GM21515 (cell line): Measurements from ENCODE around the gene FCGR1A.
A peak's percentile ranks its signal among the peaks of the same experiment; 100 is the strongest.
"Not testable (repeated sequence)": the region's sequence is repeated elsewhere in the genome, so short reads cannot be mapped to it uniquely, and the experiment has no call there.

Source experiments
- ATAC-seq: cut with Tn5 transposase; IDR thresholded peaks from one replicate; pipeline ENCODE4 v1.9.1; 2021; ENCODE audit not compliant: unreplicated experiment

FCGR1A gene

DNA sequence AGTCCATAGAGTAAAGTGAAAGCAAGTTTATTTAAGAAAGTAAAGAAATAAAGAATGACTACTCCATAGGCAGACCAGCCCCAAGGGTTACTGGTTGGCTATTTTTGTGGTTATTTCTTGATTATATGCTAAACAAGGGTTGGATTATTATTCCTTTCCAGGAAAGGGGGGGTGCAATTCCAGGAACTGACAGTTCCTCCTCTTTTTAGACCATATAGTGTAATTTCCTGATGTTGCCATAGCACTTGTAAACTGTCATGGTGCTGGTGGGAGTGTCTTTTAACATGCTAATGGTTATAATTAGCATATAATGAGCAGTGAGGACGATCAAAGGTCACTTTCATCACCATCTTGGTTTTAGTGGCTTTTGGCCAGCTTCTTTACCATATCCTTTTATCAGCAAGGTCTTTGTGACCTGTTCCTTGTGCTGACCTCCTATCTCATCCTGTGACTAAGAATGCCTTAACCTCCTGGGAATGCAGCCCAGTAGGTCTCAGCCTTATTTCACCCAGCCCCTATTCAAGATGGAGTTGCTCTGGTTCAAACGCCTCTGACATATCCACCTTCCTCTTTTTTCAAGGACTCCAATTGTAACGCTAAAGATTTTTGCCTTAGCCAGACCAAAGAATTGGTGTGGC is 6.9 kb upstream of the FCGR1A start:
- ATAC-seq, result not testable (repeated sequence)

DNA sequence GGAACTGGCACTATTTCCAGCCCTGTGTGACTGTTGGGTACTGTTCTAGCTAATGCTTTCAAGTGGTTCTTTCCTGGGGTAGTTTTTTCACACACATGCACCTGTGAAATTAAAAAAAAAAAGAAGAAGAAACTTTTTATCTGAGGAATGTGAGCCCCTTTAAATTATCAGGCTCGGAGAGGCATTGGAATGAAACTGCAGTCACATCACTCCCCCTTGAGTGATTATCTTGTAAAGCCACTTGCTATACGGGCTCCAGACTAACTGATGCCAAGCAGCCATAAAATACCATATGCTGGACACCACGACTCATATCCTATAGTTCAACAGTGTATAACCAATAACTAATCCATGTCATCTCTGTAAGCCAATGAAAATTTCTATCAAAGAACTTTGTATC is 5.4 kb upstream of the FCGR1A start:
- not testable (repeated sequence) for ATAC-seq

- ATAC-seq, result not testable (repeated sequence)
These were observed 4.2 kb upstream of the FCGR1A start for GRCh38 chr1:149778313-149778712.

DNA sequence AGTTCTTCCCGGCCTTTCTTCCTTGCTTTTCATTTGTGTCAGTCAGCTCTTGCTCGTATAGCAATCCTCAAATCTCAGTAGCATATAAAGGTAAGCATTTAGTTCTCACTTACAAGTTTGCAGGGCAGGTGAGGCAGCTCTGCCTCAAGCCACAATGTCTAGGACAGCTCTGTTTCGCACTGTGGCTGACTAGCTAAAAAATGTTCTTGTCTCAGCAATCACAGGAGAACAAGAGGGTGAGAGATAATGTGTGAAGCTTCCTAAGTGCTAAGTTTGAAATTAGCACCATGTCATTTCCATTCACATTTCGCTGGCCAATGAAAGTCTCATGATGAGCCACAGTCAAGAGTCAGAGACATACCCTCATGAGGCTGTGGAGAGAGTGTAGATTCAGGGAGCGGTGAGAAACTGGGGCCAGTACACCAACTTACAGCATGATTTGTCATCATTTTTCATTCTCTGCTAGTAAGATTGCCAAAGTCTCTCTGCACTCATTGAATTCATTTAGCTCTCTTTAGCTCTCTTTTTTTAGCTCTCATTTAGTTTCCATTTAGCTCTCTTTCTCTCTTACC is 995 bp upstream of the FCGR1A start:
- not testable (repeated sequence) for ATAC-seq

- ATAC-seq, result not testable (repeated sequence)
These were observed 795 bp downstream of the FCGR1A start for GRCh38 chr1:149783289-149783688.

DNA sequence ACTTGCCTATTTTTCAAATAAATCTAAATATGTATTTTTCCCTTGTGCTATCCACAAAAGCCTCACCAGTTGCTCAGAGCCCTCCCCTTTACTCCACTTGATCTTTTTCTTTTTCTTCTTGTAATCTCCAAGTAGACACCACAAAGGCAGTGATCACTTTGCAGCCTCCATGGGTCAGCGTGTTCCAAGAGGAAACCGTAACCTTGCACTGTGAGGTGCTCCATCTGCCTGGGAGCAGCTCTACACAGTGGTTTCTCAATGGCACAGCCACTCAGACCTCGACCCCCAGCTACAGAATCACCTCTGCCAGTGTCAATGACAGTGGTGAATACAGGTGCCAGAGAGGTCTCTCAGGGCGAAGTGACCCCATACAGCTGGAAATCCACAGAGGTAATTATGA is 1.4 kb downstream of the FCGR1A start:
- ATAC-seq, result not testable (repeated sequence)

DNA sequence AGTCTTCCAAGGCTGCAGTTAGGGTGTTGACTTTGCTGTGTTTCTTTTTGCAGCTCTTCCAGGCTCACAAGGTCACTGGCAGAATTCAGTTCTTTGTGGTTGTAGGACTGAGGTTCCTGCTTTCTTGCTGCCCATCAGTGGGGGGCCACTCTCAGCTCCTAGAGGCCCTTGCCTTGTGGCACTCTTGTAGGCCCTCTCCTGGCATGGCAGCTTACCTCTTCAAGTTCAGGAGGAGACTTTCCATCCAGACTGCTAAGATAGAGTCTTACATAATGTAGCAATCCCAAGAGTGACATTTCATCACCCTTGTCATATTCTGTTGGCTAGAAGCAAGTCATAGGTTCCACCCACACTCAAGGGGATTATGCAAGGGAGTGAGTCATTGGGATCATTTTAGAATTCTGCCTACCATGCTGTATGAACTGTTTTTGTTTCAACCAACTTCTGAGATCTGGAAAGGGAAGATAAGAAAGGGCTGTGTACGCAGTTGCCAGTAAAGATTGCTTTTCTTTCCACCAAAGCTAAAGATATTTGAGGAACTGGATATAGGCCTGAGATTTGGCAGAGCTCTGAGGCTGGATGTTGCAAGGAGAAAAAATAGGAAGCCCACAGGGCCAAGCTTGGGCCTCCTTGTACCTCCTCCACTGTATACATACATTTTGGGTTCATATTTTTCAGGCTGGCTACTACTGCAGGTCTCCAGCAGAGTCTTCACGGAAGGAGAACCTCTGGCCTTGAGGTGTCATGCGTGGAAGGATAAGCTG is 5.4 kb downstream of the FCGR1A start:
- ATAC-seq, result not testable (repeated sequence)

- ATAC-seq, result peak; percentile 84
These were observed 10.0 kb downstream of the FCGR1A start for GRCh38 chr1:149792502-149792901.

DNA sequence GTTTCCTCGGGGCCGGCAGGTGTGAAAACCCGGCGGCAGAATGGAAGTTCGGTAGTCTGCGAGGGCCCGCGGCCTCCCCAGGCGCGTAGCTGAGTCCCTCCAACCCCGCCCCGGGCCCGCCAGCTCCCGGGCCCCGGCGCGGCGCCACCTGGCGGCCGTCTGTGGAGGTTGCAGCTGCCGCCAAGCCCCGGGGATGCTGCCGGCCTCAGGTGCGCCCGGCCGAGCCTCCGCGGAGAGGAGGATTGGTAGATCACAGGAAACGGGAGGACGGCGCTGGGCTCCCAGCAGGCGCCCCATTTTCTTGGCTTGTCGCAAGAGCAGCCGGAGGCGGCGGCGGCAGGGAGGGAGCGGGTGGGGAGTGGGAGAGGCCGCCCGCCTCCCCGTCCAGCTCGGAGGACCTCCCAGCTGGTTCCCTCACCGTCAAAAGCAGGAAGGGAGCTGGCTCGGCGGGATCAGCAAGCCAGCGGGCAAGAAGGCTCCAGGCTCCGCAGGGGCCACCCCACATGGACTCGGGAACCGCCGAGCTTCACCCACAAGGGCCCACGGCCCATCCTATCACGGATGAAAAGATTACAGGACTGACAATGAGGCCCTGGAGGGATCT is 10.5 kb downstream of the FCGR1A start:
- ATAC-seq, result peak; percentile 87

DNA sequence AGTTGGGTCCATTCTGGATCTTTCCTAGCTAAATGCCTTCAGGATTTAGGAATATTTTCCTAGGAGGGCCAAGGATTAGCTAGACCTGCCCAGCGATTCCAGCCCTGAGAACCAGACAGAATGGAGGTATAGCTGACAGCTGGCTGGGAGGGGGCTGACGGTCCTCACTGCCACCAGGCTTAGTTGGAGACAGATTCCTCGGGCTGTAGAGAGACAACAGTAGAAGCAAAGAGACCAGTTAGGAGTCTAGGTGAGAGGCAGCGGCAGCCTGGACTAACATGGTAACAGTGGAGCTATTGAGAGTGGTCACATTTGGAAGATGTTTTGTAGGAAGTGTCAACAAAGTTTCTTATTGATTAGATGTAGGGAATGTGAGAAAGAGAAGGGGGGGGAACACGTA is 11.4 kb downstream of the FCGR1A start:
- not testable (repeated sequence) for ATAC-seq

DNA sequence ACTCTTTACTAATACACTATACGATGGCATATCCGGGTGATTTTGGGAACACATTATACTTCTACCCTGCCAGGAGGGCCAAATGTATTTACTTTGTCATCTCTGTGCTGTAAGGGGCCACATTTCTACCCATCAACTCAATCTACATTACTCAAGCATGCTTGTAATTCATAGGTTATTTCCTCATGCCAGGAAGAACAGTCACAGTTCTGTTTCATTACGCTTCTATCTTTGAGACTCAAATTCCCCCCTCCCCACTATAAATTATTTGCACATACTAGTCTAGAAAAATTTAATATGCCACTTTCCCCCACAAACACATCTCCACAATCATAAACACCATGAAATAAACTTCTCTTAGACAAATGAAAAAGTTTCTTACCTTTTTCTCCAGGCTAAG is 19.1 kb downstream of the FCGR1A start:
- not testable (repeated sequence) for ATAC-seq

DNA sequence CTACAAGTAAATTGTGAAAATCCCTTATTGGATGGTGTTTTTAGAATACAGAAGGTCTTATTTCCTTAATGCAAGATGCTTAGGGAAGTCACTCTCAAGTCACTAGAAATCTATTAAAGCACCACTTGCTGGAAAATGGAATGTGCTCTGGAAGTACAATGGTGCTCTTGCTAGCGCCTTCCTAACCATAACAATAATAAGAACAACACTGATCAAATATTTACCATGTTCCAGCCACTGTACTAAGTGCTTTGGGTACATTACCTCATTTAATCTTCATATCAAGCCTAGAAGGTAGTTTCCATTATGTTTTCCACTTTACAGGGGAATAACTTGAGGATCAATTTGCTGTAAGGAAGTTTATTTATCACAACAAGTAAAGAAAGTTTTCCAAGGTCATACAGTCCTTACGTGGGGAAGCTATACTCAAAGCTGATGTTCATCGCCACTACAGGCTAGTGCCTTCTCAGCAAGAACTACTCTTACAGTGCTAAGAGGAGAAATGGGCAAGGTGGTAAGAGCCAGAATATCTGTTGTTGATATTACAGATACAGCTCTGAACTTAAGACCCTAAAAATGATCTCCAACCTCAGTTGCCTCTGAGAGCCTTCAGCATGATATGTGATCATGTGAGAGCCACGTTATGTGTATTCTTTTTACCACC is 22.1 kb downstream of the FCGR1A start:
- not testable (repeated sequence) for ATAC-seq

DNA sequence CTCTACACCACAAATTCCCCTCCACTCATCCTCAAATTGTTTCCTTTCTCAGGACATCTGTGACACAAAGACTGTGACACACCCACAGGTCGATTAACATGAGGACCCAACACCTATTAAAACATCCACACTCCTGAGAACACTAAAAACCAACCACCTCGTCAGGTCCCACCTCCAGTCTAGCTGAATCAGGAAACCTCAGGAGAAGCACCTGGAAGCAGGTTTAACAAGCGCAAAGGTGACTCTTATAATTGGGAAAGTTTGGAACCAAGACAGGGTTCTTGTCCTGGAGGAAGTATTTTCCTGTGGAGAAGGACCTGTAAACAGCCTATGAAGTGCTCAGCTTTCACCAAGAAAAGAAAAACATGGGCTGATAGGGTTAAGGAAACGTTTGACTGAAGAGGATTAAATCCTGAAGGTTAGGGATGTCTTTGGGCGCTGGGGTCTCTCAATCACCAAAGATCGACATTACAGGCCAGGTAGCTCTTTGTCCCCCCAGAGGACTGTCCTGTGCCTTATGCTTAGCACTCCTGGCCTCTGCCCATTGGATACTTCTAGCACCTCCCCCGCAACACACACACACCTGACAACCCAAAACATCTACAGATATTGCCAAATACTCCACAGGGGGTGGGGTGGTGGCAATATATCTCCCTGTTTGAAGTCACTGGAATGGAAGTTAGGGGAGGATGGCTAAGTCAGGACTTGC is 28.4 kb downstream of the FCGR1A start:
- not testable (repeated sequence) for ATAC-seq

- peak; percentile 24 for ATAC-seq
These were observed 29.0 kb downstream of the FCGR1A start for GRCh38 chr1:149811514-149811889.

GRCh38 chr1:149811890-149812829 is 29.7 kb downstream of the FCGR1A start:
- peak; percentile 77 for ATAC-seq

DNA sequence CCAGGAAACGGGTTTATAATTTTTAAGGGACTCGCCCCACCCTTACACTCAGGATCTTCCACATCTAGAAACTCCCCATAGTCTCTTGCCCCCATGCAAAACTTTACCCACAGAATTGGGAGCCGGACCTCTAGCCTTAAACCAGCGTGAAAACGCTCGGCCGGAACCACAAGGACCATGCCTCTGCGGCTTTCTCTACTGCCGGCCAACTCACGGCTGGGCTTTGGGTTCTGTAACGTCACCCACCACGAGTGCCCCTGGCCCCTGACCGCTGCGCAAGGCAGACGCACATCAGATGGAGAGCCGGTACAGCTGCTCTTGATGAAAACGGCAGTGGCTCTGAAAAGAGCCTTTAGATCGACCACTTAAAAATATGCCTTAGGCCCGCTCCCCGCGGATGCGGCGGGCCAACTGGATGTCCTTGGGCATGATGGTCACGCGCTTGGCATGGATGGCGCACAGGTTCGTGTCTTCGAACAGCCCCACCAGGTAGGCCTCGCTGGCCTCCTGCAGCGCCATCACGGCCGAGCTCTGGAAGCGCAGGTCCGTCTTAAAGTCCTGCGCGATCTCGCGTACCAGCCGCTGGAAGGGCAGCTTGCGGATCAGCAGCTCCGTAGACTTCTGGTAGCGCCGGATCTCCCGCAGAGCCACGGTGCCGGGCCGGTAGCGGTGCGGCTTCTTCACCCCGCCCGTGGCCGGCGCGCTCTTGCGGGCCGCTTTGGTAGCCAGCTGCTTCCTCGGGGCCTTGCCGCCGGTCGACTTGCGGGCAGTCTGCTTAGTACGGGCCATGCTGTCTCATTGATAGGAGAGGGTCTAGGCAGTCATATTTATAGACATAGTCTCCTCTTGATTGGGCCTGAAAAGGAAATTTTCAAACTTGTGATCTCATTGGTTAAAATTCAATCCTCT is 30.7 kb downstream of the FCGR1A start:
- ATAC-seq, result not testable (repeated sequence)

- not testable (repeated sequence) for ATAC-seq
These were observed 37.9 kb downstream of the FCGR1A start for GRCh38 chr1:149820387-149820786.

DNA sequence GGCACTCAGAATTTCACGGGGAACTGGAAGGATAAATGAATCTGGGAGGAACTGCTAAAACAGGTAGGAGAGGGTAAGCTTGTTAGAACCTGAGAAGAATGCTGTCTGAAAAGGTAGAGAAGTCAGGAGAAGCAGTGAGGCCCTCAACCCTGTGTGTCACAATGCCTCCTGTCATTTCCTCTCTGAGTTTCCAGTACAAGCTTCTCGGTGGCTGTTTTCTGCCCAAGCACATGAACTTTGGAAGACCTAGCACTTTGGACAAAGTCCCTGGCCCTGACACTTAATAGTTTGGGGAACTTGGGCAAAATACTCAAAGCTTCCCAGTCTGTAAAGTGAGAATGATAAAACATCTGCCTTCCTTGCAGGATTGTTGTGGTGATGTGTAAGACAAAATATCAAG is 44.1 kb downstream of the FCGR1A start:
- ATAC-seq, result not testable (repeated sequence)
